Measurements from ENCODE around the gene CABP4.

The CABP4 gene

DNA sequence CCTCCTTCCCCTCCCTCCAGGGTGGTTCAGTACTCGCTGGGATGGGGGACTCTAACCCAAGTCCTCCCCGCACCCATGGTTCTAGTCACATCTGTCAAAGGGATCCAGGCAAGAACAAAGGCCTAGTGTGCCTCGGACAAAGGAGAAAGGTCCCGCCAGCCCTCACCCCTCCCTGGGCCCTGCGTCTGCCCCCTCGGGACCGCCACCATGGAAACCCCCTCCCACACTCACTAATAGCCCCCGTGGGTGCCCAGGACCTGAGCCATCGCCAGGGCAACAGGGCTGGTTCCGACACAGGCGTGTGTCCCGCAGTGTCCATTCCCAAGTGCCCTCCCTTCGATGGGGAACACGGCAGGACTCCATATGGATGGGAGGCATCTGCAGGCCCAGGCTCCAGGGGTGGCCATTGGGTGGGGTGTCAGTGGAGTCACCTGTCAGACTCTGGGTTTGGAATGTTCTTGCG lies 44.8 kb upstream of the CABP4 start:
- no peaks in the 10 kb centered on the region for H3K27me3 ChIP-seq (ENCODE audit: control insufficient read depth, insufficient read depth, low read length)
- no peak overlapping the region for H3K4me3 ChIP-seq (ENCODE audit: low read depth, low read length)
- H3K27ac ChIP-seq, result no peak overlapping the region
- no peaks in the 10 kb centered on the region for H3K79me2 ChIP-seq
- H3K4me1 ChIP-seq, result no peaks in the 10 kb centered on the region
- no peak overlapping the region for H3K9ac ChIP-seq
- no peak overlapping the region for H3K4me2 ChIP-seq (ENCODE audit: low read length)
- H3K9me3 ChIP-seq (ENCODE audit: control insufficient read depth, low read length), result no peaks in the 10 kb centered on the region
- no peaks in the 10 kb centered on the region for H3K36me3 ChIP-seq (ENCODE audit: control insufficient read depth, insufficient read depth, low read length)
- no peak overlapping the region for H2AFZ ChIP-seq
- TF ChIP-seq CTCF (IDR thresholded peaks at IDR 0.05), result no peak

GRCh38 chr11:67410984-67411784 lies 44.0 kb upstream of the CABP4 start:
- no peak overlapping the region for H3K27ac ChIP-seq

GRCh38 chr11:67411785-67412152 lies 43.4 kb upstream of the CABP4 start:
- Histone ChIP-seq H3K4me3 (ENCODE audit: low read depth, low read length) (no peak overlapping the region), H2AFZ (no peak overlapping the region), H3K4me1 (no peaks in the 10 kb centered on the region), H3K9me3 (ENCODE audit: control insufficient read depth, low read length) (no peaks in the 10 kb centered on the region), H3K79me2 (no peaks in the 10 kb centered on the region), H3K4me2 (ENCODE audit: low read length) (no peak overlapping the region), H3K27me3 (ENCODE audit: control insufficient read depth, insufficient read depth, low read length) (no peaks in the 10 kb centered on the region), H3K36me3 (ENCODE audit: control insufficient read depth, insufficient read depth, low read length) (no peaks in the 10 kb centered on the region), H3K9ac (no peak overlapping the region), H3K27ac (no peak overlapping the region)
- no peak for TF ChIP-seq CTCF (IDR thresholded peaks at IDR 0.05)

More at GRCh38 chr11:67410984-67411784, 44.0 kb upstream of the CABP4 start:
- Histone ChIP-seq H3K9ac (no peak overlapping the region), H3K79me2 (no peaks in the 10 kb centered on the region), H3K4me2 (ENCODE audit: low read length) (no peak overlapping the region), H3K27me3 (ENCODE audit: control insufficient read depth, insufficient read depth, low read length) (no peaks in the 10 kb centered on the region), H3K4me3 (ENCODE audit: low read depth, low read length) (no peak overlapping the region), H2AFZ (no peak overlapping the region), H3K4me1 (no peaks in the 10 kb centered on the region), H3K36me3 (ENCODE audit: control insufficient read depth, insufficient read depth, low read length) (no peaks in the 10 kb centered on the region), H3K9me3 (ENCODE audit: control insufficient read depth, low read length) (no peaks in the 10 kb centered on the region)
- no peak for TF ChIP-seq CTCF (IDR thresholded peaks at IDR 0.05)

GRCh38 chr11:67412495-67413179 lies 42.5 kb upstream of the CABP4 start:
- Histone ChIP-seq H3K4me2 (ENCODE audit: low read length) (no peak overlapping the region), H3K79me2 (no peaks in the 10 kb centered on the region), H3K9ac (no peak overlapping the region), H3K9me3 (ENCODE audit: control insufficient read depth, low read length) (no peaks in the 10 kb centered on the region), H2AFZ (no peak overlapping the region), H3K4me1 (no peaks in the 10 kb centered on the region), H3K27ac (no peak overlapping the region), H3K27me3 (ENCODE audit: control insufficient read depth, insufficient read depth, low read length) (no peaks in the 10 kb centered on the region), H3K36me3 (ENCODE audit: control insufficient read depth, insufficient read depth, low read length) (no peaks in the 10 kb centered on the region), H3K4me3 (ENCODE audit: low read depth, low read length) (no peak overlapping the region)
- TF ChIP-seq CTCF (IDR thresholded peaks at IDR 0.05), result no peak

Measured in parathyroid adenoma (tissue), 2 donors.